K562 (cell line): ENCODE measurements around the gene PRDM16. TPM values are rescaled to one million over a fixed set of nuclear protein-coding genes. Genes with fewer than 3 reads are reported as not detected.

ENCODE experiments used
- ATAC-seq: fragments of 200-7000 bp; cut with Tn5 transposase; 3 replicates; pipeline ENCODE4 v1.9.1; 2020; ENCODE audit warnings: moderate library complexity
- BruUV-seq: library from RNA; stranded (reverse); fragments of 400-500 nt; replicated peaks from 2 replicates; lab custom pipeline; 2021; lab: Mats Ljungman, UMichigan
- CTCF ChIA-PET: fragments of 300-600 bp; formaldehyde crosslinking; extraction: SDS; loops from one replicate; lab custom pipeline; 2021; ENCODE audit warnings: low intra/inter-chr PET ratio; lab: Yijun Ruan, JAX
- POLR2A ChIA-PET: fragments of 300-600, 350-650 bp; sonication (Branson Sonifier 250); formaldehyde crosslinking; extraction: SDS; loops from one replicate; lab custom pipeline; 2021; ENCODE audit warnings: antibody characterized with exemption, inconsistent platforms; lab: Yijun Ruan, JAX
- DNase-seq, 4 experiments: peaks; one replicate each; pipeline versions ENCODE4 v3.0.0 to v3.0.0-alpha.2; 2011 to 2018; ENCODE audit warnings: low spot score in 3 of 4, mixed read lengths in 3 of 4; ENCODE audit errors: extremely low read depth in 1 of 4
- FAIRE-seq: peaks from 2 replicates; lab custom pipeline; 2011; peaks lifted over from hg19 to GRCh38; lab: Jason Lieb, UNC
- H2AFZ ChIP-seq: 2 replicates; pipeline ENCODE4 v1.6.0; 2011; ENCODE audit warnings: low read depth, low read length, control low read depth, inconsistent platforms
- H3K27ac ChIP-seq: fragments of 200-600 bp; 3 replicates; pipeline ENCODE4 v1.8.0; 2011; ENCODE audit warnings: low read depth, mild to moderate bottlenecking, control low read depth, inconsistent platforms, low read length, moderate library complexity, mixed read lengths; ENCODE audit errors: extremely low read depth
- H3K27me3 ChIP-seq, 2 experiments: fragments of 300-600 bp in 1 of 2; 2 replicates in 1 of 2; 3 replicates in 1 of 2; pipeline versions ENCODE4 v1.6.0 to v1.8.0; 2011; ENCODE audit warnings: inconsistent platforms in 2 of 2, low read length in 2 of 2, mild to moderate bottlenecking in 1 of 2, mixed read lengths in 1 of 2, moderate library complexity in 1 of 2; ENCODE audit not compliant: control insufficient read depth in 2 of 2, insufficient read depth in 2 of 2
- H3K36me3 ChIP-seq: fragments of 300-600 bp; 3 replicates; pipeline ENCODE4 v1.8.0; 2011; ENCODE audit warnings: mild to moderate bottlenecking, low read length, inconsistent platforms; ENCODE audit not compliant: control insufficient read depth, insufficient read depth
- H3K4me1 ChIP-seq, 2 experiments: fragments of 200-600 bp in 1 of 2; replicated peaks in 1 of 2; 2 replicates in 1 of 2; 3 replicates in 1 of 2; pipeline versions ENCODE4 v1.5.1 to v1.8.0; 2011; ENCODE audit warnings: inconsistent platforms in 2 of 2, low read length in 2 of 2, mild to moderate bottlenecking in 1 of 2, mixed read lengths in 1 of 2, moderate library complexity in 1 of 2; ENCODE audit not compliant: control insufficient read depth in 2 of 2, insufficient read depth in 2 of 2
- H3K4me2 ChIP-seq: 2 replicates; pipeline ENCODE4 v1.6.1; 2011; ENCODE audit warnings: low read length, control low read depth, inconsistent platforms, mixed read lengths; ENCODE audit not compliant: insufficient read depth
- H3K4me3 ChIP-seq: fragments of 200-600 bp; sonication (generic), shearing (Covaris generic); 2 replicates; pipeline ENCODE4 v1.5.1; 2016; ENCODE audit warnings: control low read depth, inconsistent platforms
- H3K79me2 ChIP-seq: fragments of 200-600 bp; 3 replicates; pipeline ENCODE4 v1.8.0; 2011; ENCODE audit warnings: low read length, inconsistent platforms; ENCODE audit not compliant: control insufficient read depth, insufficient read depth
- H3K9ac ChIP-seq, 2 experiments: 2 replicates each; pipeline versions ENCODE4 v1.6.0 to v1.6.1; 2011; ENCODE audit warnings: low read depth in 2 of 2, low read length in 2 of 2, control low read depth in 1 of 2, inconsistent platforms in 1 of 2, mild to moderate bottlenecking in 1 of 2, mixed read lengths in 1 of 2; ENCODE audit not compliant: insufficient read depth in 1 of 2
- H3K9me1 ChIP-seq: one replicate; pipeline ENCODE4 v1.6.0; 2011; ENCODE audit warnings: inconsistent platforms, mild to moderate bottlenecking, low read length, moderate library complexity; ENCODE audit not compliant: control insufficient read depth, insufficient read depth
- H3K9me3 ChIP-seq: replicated peaks from 2 replicates; pipeline ENCODE4 v1.5.1; 2011; ENCODE audit warnings: low read depth, low read length, inconsistent platforms; ENCODE audit not compliant: control insufficient read depth, insufficient read depth
- H4K20me1 ChIP-seq: replicated peaks from 2 replicates; pipeline ENCODE4 v1.6.1; 2011; ENCODE audit warnings: low read length, inconsistent platforms, mixed read lengths; ENCODE audit not compliant: control insufficient read depth, insufficient read depth
- ATF6 ChIP-seq: sonication (generic); formaldehyde crosslinking; IDR thresholded peaks from 2 replicates; pipeline ENCODE4 v1.4.0; 2020; ENCODE audit warnings: mild to moderate bottlenecking, missing genetic modification reagents
- E2F5 ChIP-seq: sonication (generic); formaldehyde crosslinking; IDR thresholded peaks from 2 replicates; pipeline ENCODE4 v1.8.0; 2022; ENCODE audit warnings: mild to moderate bottlenecking, missing genetic modification reagents
- ETV6 ChIP-seq, 3 experiments: fragments of 150-350 bp in 1 of 3; sonication (generic) in 1 of 3; formaldehyde crosslinking in 1 of 3; IDR thresholded peaks; 2 replicates each; pipeline versions ENCODE4 v1.6.1 to v1.8.0; 2014 to 2022; ENCODE audit warnings: borderline replicate concordance in 2 of 3, low read depth in 2 of 3, antibody characterized with exemption in 1 of 3, low read length in 1 of 3, mild to moderate bottlenecking in 1 of 3, missing genetic modification reagents in 1 of 3
- IRF9 ChIP-seq: fragments of 450-650 bp; IDR thresholded peaks from 2 replicates; pipeline ENCODE4 v1.6.1; 2016; ENCODE audit warnings: missing biosample characterization, missing genetic modification characterization
- LCOR ChIP-seq: sonication (generic); formaldehyde crosslinking; IDR thresholded peaks from 2 replicates; pipeline ENCODE4 v1.8.0; 2022; ENCODE audit warnings: mild to moderate bottlenecking, missing genetic modification reagents
- MCM5 ChIP-seq: fragments of 450-650 bp; IDR thresholded peaks from 2 replicates; pipeline ENCODE4 v1.6.1; 2016; ENCODE audit warnings: low read depth
- NFIC ChIP-seq: fragments of 450-650 bp; IDR thresholded peaks from 2 replicates; pipeline ENCODE4 v1.6.1; 2017; ENCODE audit warnings: mild to moderate bottlenecking, inconsistent platforms
- SMARCE1 ChIP-seq: fragments of 450-650 bp; IDR thresholded peaks from 2 replicates; pipeline ENCODE4 v1.7.1; 2016; ENCODE audit warnings: mild to moderate bottlenecking
- STAT5B ChIP-seq: fragments of 250-450 bp; sonication (Bioruptor Pico); IDR thresholded peaks from 2 replicates; pipeline ENCODE4 v1.8.0; 2021; ENCODE audit warnings: mild to moderate bottlenecking, inconsistent platforms
- ZC3H8 ChIP-seq: fragments of 450-650 bp; IDR thresholded peaks from 2 replicates; pipeline ENCODE4 v1.6.1; 2017
- ZKSCAN1 ChIP-seq: fragments of 150-350 bp; IDR thresholded peaks from 2 replicates; pipeline ENCODE4 v1.6.1; 2016; ENCODE audit warnings: low read depth, low read length
- ZNF134 ChIP-seq: fragments of 250-450 bp; sonication (Bioruptor Pico); conservative IDR thresholded peaks from 2 replicates; pipeline ENCODE4 v1.4.0; 2020
- ZNF644 ChIP-seq: fragments of 200-800 bp; sonication (Bioruptor generic); IDR thresholded peaks from 2 replicates; pipeline ENCODE4 v1.6.1; 2016; ENCODE audit warnings: low read depth, missing genetic modification characterization, missing compliant biosample characterization
- WGBS: fragments of 100-300 bp; shearing (Covaris generic); methylation state at CpG from one replicate; pipeline ENCODE4 v1.1.6; 2016; ENCODE audit warnings: low coverage, mixed read lengths; ENCODE audit not compliant: insufficient coverage; ENCODE audit errors: missing lambda C conversion rate; 5-methylcytosine and 5-hydroxymethylcytosine counted together
- in situ Hi-C: fragments of 300-500 bp; cut with MboI; formaldehyde crosslinking; loops from 4 replicates; pipeline ENCODE4 v1.15.0; 2018; ENCODE audit warnings: inconsistent platforms, mixed read lengths
- intact Hi-C: fragments of 100-400 bp; cut with micrococcal nuclease; formaldehyde crosslinking; loops from 2 replicates; pipeline ENCODE4 v1.14.2; 2022
- polyA plus RNA-seq, 8 experiments: library from polyadenylated mRNA; depleted of rRNA in 4 of 8; stranded (reverse) in 5 of 8; unstranded in 3 of 8; fragments of >200 nt; fragmentation: Nextera tagmentation in 2 of 8; fragmentation: Illumina TruSeq in 1 of 8; extraction: Ambion mirVana in 2 of 8; extraction: Trizol in 1 of 8; gene quantifications; 2 replicates each; pipeline versions ENCODE4 v1.2.1 to v1.2.3, GENCODE V29; 2011 to 2014; ENCODE audit warnings: inconsistent platforms in 1 of 8, missing spikeins in 1 of 8
- total RNA-seq, 7 experiments: library from RNA; depleted of rRNA in 6 of 7; stranded (reverse); fragments of >200 nt in 6 of 7; fragmentation: Illumina TruSeq in 2 of 7; extraction: Trizol in 2 of 7; gene quantifications; 2 replicates each; pipeline versions ENCODE4 v1.2.1 to v1.2.3, GENCODE V29; 2011 to 2021; ENCODE audit warnings: low replicate concordance in 1 of 7

PRDM16 gene
- total and polyA plus RNA-seq, 9 of the 15 experiments (the other 6 are each of a cell fraction or from before 2014, with no cell fraction given): 0.10 to 0.27 TPM; not detected in 7

GRCh38 chr1:3230553-3230952, 161.6 kb downstream of the PRDM16 start:
- POLR2A ChIA-PET: no interaction called here
- no peaks in the 10 kb centered on the region for H3K9me3 ChIP-seq
- peaks cover 71 to 98% of the 10 kb centered on the region in 2 experiments for H3K27me3 ChIP-seq
- no TSS peak for BruUV-seq
- no peak for ATAC-seq
- no peak overlapping the region for H2AFZ ChIP-seq
- H3K27ac ChIP-seq: no peak overlapping the region
- no peak overlapping the region for H3K4me3 ChIP-seq
- TF ChIP-seq ZKSCAN1: no peak
- TF ChIP-seq, all 486 proteins: peak for 0
- CTCF ChIA-PET: no interaction called here
- no peaks in the 10 kb centered on the region for H3K79me2 ChIP-seq
- no peak overlapping the region for H3K9ac ChIP-seq
- no peaks in the 10 kb centered on the region for H3K36me3 ChIP-seq
- H3K4me1 ChIP-seq: no peaks in the 10 kb centered on the region; a peak in 1 of 5 replicates
- peaks cover 44% of the 10 kb centered on the region; the same call in 1 of the 2 replicates for H4K20me1 ChIP-seq
- in situ Hi-C loops (no loop called here), intact Hi-C loops (no loop called here)
- DNase-seq (no peak), FAIRE-seq (no peak)
- H3K4me2 ChIP-seq: no peak overlapping the region
- WGBS: under 1% methylated on average over 15 of the region's 15 CpGs
- H3K9me1 ChIP-seq: peaks cover 3% of the 10 kb centered on the region

GRCh38 chr1:3231245-3231644, 162.2 kb downstream of the PRDM16 start:
- BruUV-seq: no TSS peak
- CTCF ChIA-PET: no interaction called here
- peaks cover 3% of the 10 kb centered on the region for H3K9me1 ChIP-seq
- TF ChIP-seq NFIC (no peak), E2F5 (no peak), ETV6 (IDR thresholded peaks at IDR 0.05; ENCODE audit: borderline replicate concordance in 1 of 2, low read depth in 2 of 2, low read length in 1 of 2) (no peak), ETV6 (CRISPR knock-in tag; IDR thresholded peaks at IDR 0.05; ENCODE audit: borderline replicate concordance) (no peak), ATF6 (CRISPR knock-in tag) (no peak), LCOR (CRISPR knock-in tag) (no peak), ZNF644 (tag) (no peak), ZC3H8 (no peak), ZNF134 (no peak), STAT5B (CRISPR knock-in tag) (no peak), IRF9 (no peak), MCM5 (no peak), SMARCE1 (no peak)
- no peak overlapping the region for H3K27ac ChIP-seq
- FAIRE-seq (no peak), ATAC-seq (no peak), DNase-seq (no peak)
- H3K4me1 ChIP-seq: no peaks in the 10 kb centered on the region; a peak in 1 of 5 replicates
- intact Hi-C loops: no loop called here
- H3K4me2 ChIP-seq: no peak overlapping the region
- H4K20me1 ChIP-seq: peaks cover 37% of the 10 kb centered on the region; the same call in 1 of the 2 replicates
- no peaks in the 10 kb centered on the region for H3K9me3 ChIP-seq
- WGBS: under 1% methylated on average over 19 of the region's 24 CpGs
- H3K36me3 ChIP-seq: no peaks in the 10 kb centered on the region
- H3K27me3 ChIP-seq: peaks cover 64 to 91% of the 10 kb centered on the region in 2 experiments
- H3K4me3 ChIP-seq: no peak overlapping the region
- no peak overlapping the region for H2AFZ ChIP-seq
- in situ Hi-C loops: no loop called here
- H3K79me2 ChIP-seq: no peaks in the 10 kb centered on the region
- POLR2A ChIA-PET: interaction anchor here (0.7 to 1.0 kb wide), 3 partner anchors 9 to 12 kb away, joined by 3 read pairs; no protein-coding TSS in a partner anchor
- H3K9ac ChIP-seq: no peak overlapping the region; a peak in 1 of 4 replicates
